Endothelial cell of umbilical vein (primary cell): ENCODE data around the gene HECTD1. TPM values are rescaled to one million over a fixed set of nuclear protein-coding genes. Genes with fewer than 3 reads are reported as not detected.

Experiments used
- BruUV-seq: library from RNA; stranded (reverse); fragments of 400-500 nt; replicated peaks from 2 replicates; lab custom pipeline; 2021; lab: Mats Ljungman, UMichigan
- CTCF ChIA-PET: fragments of 300-600, 350-600 bp; sonication (Branson Sonifier 250); formaldehyde crosslinking; loops from one replicate; lab custom pipeline; 2021; ENCODE audit warnings: antibody characterized with exemption, inconsistent platforms; lab: Charles Lee
- POLR2A ChIA-PET: fragments of 300-600, 350-600 bp; sonication (Branson Sonifier 250); formaldehyde crosslinking; loops from one replicate; lab custom pipeline; 2021; ENCODE audit warnings: antibody characterized with exemption, inconsistent platforms; lab: Charles Lee
- DNase-seq: peaks from one replicate; pipeline ENCODE4 v3.0.0-alpha.2; 2011; ENCODE audit warnings: low read depth, low spot score
- FAIRE-seq: peaks from 2 replicates; lab custom pipeline; 2011; peaks lifted over from hg19 to GRCh38; lab: Jason Lieb, UNC
- H2AFZ ChIP-seq: 2 replicates; pipeline ENCODE4 v1.6.0; 2012; ENCODE audit warnings: low read depth, low read length, control low read depth, inconsistent platforms
- H3K27ac ChIP-seq: 2 replicates; pipeline ENCODE4 v1.5.1; 2011; ENCODE audit warnings: low read depth, mild to moderate bottlenecking, control low read depth, low read length, moderate library complexity; ENCODE audit not compliant: insufficient read depth
- H3K27me3 ChIP-seq, 2 experiments: 2 replicates each; pipeline versions ENCODE4 v1.6.0 to v1.6.1; 2011; ENCODE audit warnings: low read length in 2 of 2, mixed read lengths in 1 of 2; ENCODE audit not compliant: control insufficient read depth in 2 of 2, insufficient read depth in 2 of 2
- H3K36me3 ChIP-seq, 2 experiments: 2 replicates in 1 of 2; 3 replicates in 1 of 2; pipeline ENCODE4 v1.5.1; 2011; ENCODE audit warnings: low read length in 2 of 2, mild to moderate bottlenecking in 1 of 2, moderate library complexity in 1 of 2; ENCODE audit not compliant: control insufficient read depth in 2 of 2, insufficient read depth in 2 of 2; ENCODE audit errors: extremely low read depth in 1 of 2
- H3K4me1 ChIP-seq: 3 replicates; pipeline ENCODE4 v1.5.1; 2011; ENCODE audit warnings: mild to moderate bottlenecking, low read length; ENCODE audit not compliant: control insufficient read depth, insufficient read depth; ENCODE audit errors: extremely low read depth
- H3K4me2 ChIP-seq: 2 replicates; pipeline ENCODE4 v1.6.1; 2011; ENCODE audit warnings: low read length, control low read depth, mixed read lengths; ENCODE audit not compliant: insufficient read depth
- H3K4me3 ChIP-seq, 3 experiments: fragments of 200-600 bp in 1 of 3; sonication (generic), shearing (Covaris generic) in 1 of 3; replicated peaks in 1 of 3; 2 replicates each; pipeline ENCODE4 v1.5.1; 2011 to 2016; ENCODE audit warnings: control low read depth in 3 of 3, low read length in 3 of 3, mild to moderate bottlenecking in 2 of 3, inconsistent platforms in 1 of 3, low read depth in 1 of 3, moderate library complexity in 1 of 3; ENCODE audit not compliant: insufficient read depth in 1 of 3
- H3K79me2 ChIP-seq: 2 replicates; pipeline ENCODE4 v1.6.0; 2012; ENCODE audit warnings: low read length, inconsistent platforms; ENCODE audit not compliant: control insufficient read depth, insufficient read depth
- H3K9ac ChIP-seq: replicated peaks from 2 replicates; pipeline ENCODE3; 2011; ENCODE audit warnings: low read length, control low read depth; ENCODE audit not compliant: insufficient read depth; ENCODE audit errors: extremely low read depth
- H3K9me1 ChIP-seq: replicated peaks from 3 replicates; pipeline ENCODE4 v1.6.0; 2011; ENCODE audit warnings: mild to moderate bottlenecking, low read length; ENCODE audit not compliant: control insufficient read depth, insufficient read depth; ENCODE audit errors: extremely low read depth
- H3K9me3 ChIP-seq: replicated peaks from 2 replicates; pipeline ENCODE4 v1.5.1; 2012; ENCODE audit warnings: low read length, inconsistent platforms; ENCODE audit not compliant: control insufficient read depth, insufficient read depth
- H4K20me1 ChIP-seq: replicated peaks from 2 replicates; pipeline ENCODE3; 2011; ENCODE audit warnings: mild to moderate bottlenecking, low read length; ENCODE audit not compliant: control insufficient read depth, insufficient read depth; ENCODE audit errors: extremely low read depth
- EZH2 ChIP-seq: IDR thresholded peaks from 2 replicates; pipeline ENCODE4 v1.6.1; 2012; ENCODE audit warnings: borderline replicate concordance, low read depth, mild to moderate bottlenecking, moderate library complexity, low read length, inconsistent platforms; ENCODE audit not compliant: severe bottlenecking
- FOS ChIP-seq: IDR thresholded peaks from 2 replicates; pipeline ENCODE4 v1.6.1; 2011; ENCODE audit warnings: mild to moderate bottlenecking, low read length, moderate library complexity, borderline replicate concordance; ENCODE audit not compliant: insufficient read depth
- GATA2 ChIP-seq: IDR thresholded peaks from 2 replicates; pipeline ENCODE4 v1.7.0; 2011; ENCODE audit warnings: low read depth, mild to moderate bottlenecking, moderate library complexity, mixed read lengths, low read length; ENCODE audit not compliant: insufficient read length, insufficient read depth
- JUN ChIP-seq: IDR thresholded peaks from 2 replicates; pipeline ENCODE4 v1.6.1; 2011; ENCODE audit warnings: borderline replicate concordance, low read depth; ENCODE audit not compliant: insufficient read length, insufficient read depth
- MYC ChIP-seq: IDR thresholded peaks from one replicate; pipeline ENCODE4 v1.6.1; 2011; ENCODE audit warnings: mild to moderate bottlenecking, low read depth, low read length
- POLR2A ChIP-seq: IDR thresholded peaks from 2 replicates; pipeline ENCODE4 v1.6.1; 2012; ENCODE audit warnings: low read depth, mild to moderate bottlenecking, control low read depth, low read length
- POLR2AphosphoS5 ChIP-seq: IDR thresholded peaks from 2 replicates; pipeline ENCODE4 v1.6.1; 2012; ENCODE audit warnings: low read depth, mild to moderate bottlenecking, control low read depth, low read length, moderate library complexity; ENCODE audit not compliant: insufficient read depth
- dilution Hi-C: fragments of 300-500 bp; cut with MboI; formaldehyde crosslinking; loops from one replicate; pipeline ENCODE4 v1.15.0; 2019; ENCODE audit warnings: low sequenced_read_pairs; ENCODE audit not compliant: extremely low pct_ligation_motif_present
- intact Hi-C: fragments of 100-400 bp; cut with micrococcal nuclease; formaldehyde crosslinking; loops from one replicate; pipeline ENCODE4 v1.10.0; 2022
- polyA plus RNA-seq, 4 experiments: library from polyadenylated mRNA; depleted of rRNA in 3 of 4; stranded (reverse) in 3 of 4; unstranded in 1 of 4; fragments of >200 nt; gene quantifications; 2 replicates each; pipeline versions ENCODE4 v1.2.1 to v1.2.3, GENCODE V29; 2011 to 2012; ENCODE audit warnings: missing spikeins in 1 of 4
- total RNA-seq: library from RNA; stranded (reverse); gene quantifications from 2 replicates; pipeline ENCODE4 v1.2.3, GENCODE V29; 2021
- TF ChIP-seq, protein P1 (sequence below): IDR thresholded peaks from 2 replicates; pipeline ENCODE4 v1.6.1; 2011; ENCODE audit not compliant: insufficient read depth, insufficient read length
- TF ChIP-seq, protein P2 (sequence below), 2 donors: IDR thresholded peaks; 1 replicate in 1 of 2; 2 replicates in 1 of 2; pipeline ENCODE4 v1.5.1; 2011; ENCODE audit warnings: low read length in 2 of 2, mild to moderate bottlenecking in 2 of 2, moderate library complexity in 2 of 2, control low read depth in 1 of 2, inconsistent platforms in 1 of 2, low read depth in 1 of 2; ENCODE audit not compliant: insufficient read depth in 1 of 2; ENCODE audit errors: extremely low read depth in 1 of 2

Gene HECTD1
- total and polyA plus RNA-seq, 2 donors (not counting 3 experiments of a cell fraction or from before 2014, with no cell fraction given): 67.9 to 181 TPM

DNA sequence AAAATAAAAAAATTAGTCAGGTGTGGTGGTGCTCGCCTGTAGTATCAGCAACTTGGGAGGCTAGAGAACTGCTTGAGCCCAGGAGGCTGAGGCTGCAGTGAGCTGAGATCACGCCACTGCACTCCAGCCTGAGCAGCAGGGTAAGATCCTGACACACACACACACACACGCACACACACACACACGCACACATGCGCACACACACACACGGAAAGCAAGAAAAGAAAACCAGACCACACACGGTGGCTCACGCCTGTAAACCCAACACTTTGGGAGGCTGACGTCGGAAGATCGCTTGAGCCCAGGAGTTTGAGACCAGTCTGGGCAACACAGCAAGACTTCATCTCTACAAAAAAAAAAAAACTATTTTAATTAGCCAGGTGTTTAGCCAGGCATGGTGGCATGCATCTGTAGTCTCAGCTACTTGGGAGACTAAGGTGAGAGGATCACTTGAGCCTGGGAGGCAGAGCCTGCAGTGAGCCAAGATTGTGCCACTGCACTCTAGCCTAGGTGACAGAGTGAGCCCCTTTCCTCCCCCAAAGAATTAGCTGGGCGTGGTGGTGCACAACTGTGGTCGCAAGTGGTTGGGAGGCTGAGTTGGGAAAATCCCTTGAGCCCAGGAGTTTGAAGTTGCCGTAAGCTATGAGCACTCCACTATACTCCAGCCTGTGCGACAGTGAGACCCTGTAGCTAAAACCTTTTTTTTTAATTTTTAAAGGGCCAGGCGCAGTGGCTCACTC is 44.5 kb downstream of the HECTD1 start:
- FAIRE-seq: no peak
- DNase-seq: no peak
- peaks cover 7% of the 10 kb centered on the region for H3K4me1 ChIP-seq
- no peak overlapping the region for H3K4me2 ChIP-seq
- no peaks in the 10 kb centered on the region for H3K9me1 ChIP-seq
- no peaks in the 10 kb centered on the region for H3K9me3 ChIP-seq
- H3K27ac ChIP-seq: no peak overlapping the region
- no peak overlapping the region for H2AFZ ChIP-seq
- dilution Hi-C loops (no loop called here), intact Hi-C loops (no loop called here)
- TF ChIP-seq EZH2 (no peak), MYC (no peak), FOS (no peak), POLR2AphosphoS5 (no peak)
- TF ChIP-seq, protein P1, sequence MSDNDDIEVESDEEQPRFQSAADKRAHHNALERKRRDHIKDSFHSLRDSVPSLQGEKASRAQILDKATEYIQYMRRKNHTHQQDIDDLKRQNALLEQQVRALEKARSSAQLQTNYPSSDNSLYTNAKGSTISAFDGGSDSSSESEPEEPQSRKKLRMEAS: no peak
- ChIA-PET CTCF (no interaction called here), POLR2A (no interaction called here)
- H3K27me3 ChIP-seq: no peaks in the 10 kb centered on the region
- peaks cover 6% of the 10 kb centered on the region in 2 experiments for H3K36me3 ChIP-seq
- H4K20me1 ChIP-seq: no peaks in the 10 kb centered on the region
- H3K9ac ChIP-seq: no peak overlapping the region
- H3K79me2 ChIP-seq: peaks cover 5% of the 10 kb centered on the region
- no TSS peak for BruUV-seq
- H3K4me3 ChIP-seq: no peak overlapping the region

DNA sequence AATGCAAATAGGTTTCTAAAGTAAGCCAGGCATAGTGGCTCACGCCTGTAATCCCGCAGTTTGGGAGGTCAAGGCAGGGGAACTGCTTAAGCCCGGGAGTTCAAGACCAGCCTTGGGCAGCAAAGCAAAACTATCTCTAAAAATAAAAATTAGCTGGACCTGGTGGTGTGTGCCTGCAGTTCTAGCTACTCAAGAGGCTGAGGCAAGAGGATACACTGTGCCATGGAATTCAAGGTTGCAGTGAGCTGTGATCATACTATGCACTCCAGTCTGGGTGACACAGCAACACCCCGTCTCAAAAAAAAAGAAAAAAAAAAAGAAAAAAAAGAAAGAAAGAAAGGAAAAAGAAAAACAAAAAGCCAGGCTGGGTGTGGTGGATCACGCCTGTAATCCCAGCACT is 46.3 kb downstream of the HECTD1 start:
- Histone ChIP-seq H3K9ac (no peak overlapping the region), H3K79me2 (peaks cover 5% of the 10 kb centered on the region), H3K4me2 (no peak overlapping the region), H4K20me1 (no peaks in the 10 kb centered on the region), H3K9me3 (no peaks in the 10 kb centered on the region), H3K4me1 (peaks cover 7% of the 10 kb centered on the region), H3K4me3 (no peak overlapping the region), H3K27ac (no peak overlapping the region), H3K36me3 (peaks cover 4 to 12% of the 10 kb centered on the region in 2 experiments), H3K9me1 (no peaks in the 10 kb centered on the region), H2AFZ (no peak overlapping the region), H3K27me3 (no peaks in the 10 kb centered on the region)
- BruUV-seq: no TSS peak
- TF ChIP-seq MYC (no peak), EZH2 (no peak), POLR2A (no peak), JUN (no peak), GATA2 (no peak), POLR2AphosphoS5 (no peak), FOS (no peak)
- TF ChIP-seq, protein P2, sequence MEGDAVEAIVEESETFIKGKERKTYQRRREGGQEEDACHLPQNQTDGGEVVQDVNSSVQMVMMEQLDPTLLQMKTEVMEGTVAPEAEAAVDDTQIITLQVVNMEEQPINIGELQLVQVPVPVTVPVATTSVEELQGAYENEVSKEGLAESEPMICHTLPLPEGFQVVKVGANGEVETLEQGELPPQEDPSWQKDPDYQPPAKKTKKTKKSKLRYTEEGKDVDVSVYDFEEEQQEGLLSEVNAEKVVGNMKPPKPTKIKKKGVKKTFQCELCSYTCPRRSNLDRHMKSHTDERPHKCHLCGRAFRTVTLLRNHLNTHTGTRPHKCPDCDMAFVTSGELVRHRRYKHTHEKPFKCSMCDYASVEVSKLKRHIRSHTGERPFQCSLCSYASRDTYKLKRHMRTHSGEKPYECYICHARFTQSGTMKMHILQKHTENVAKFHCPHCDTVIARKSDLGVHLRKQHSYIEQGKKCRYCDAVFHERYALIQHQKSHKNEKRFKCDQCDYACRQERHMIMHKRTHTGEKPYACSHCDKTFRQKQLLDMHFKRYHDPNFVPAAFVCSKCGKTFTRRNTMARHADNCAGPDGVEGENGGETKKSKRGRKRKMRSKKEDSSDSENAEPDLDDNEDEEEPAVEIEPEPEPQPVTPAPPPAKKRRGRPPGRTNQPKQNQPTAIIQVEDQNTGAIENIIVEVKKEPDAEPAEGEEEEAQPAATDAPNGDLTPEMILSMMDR (IDR thresholded peaks at IDR 0.05; ENCODE audit: extremely low read depth in 1 of 2, insufficient read depth in 1 of 2, low read depth in 1 of 2, low read length in 2 of 2): no peak
- TF ChIP-seq, protein P1: no peak
- DNase-seq (no peak), FAIRE-seq (no peak)
- dilution Hi-C loops: no loop called here
- ChIA-PET POLR2A (no interaction called here), CTCF (interaction anchor here (1.1 kb wide), 1 partner anchor 165 kb away, joined by 4 read pairs; no protein-coding TSS in a partner anchor)
- intact Hi-C loops: no loop called here
